Subcutaneous abdominal adipose tissue (tissue), 5 donors: ENCODE data around the gene ARID4B.

Experiments used
- H3K27ac ChIP-seq: one replicate; pipeline ENCODE4 v1.7.0; 2013; ENCODE audit warnings: low read depth, mild to moderate bottlenecking, inconsistent platforms, low read length, moderate library complexity
- H3K27me3 ChIP-seq, 5 donors: one replicate each; pipeline ENCODE4 v1.7.0; 2013; ENCODE audit warnings: low read length in 5 of 5, inconsistent platforms in 1 of 5; ENCODE audit not compliant: control insufficient read depth in 5 of 5, insufficient read depth in 4 of 5
- H3K36me3 ChIP-seq, 5 donors: one replicate each; pipeline ENCODE4 v1.7.0; 2013; ENCODE audit warnings: low read length in 5 of 5; ENCODE audit not compliant: control insufficient read depth in 5 of 5, insufficient read depth in 5 of 5
- H3K4me1 ChIP-seq, 5 donors: one replicate each; pipeline ENCODE4 v1.7.0; 2013; ENCODE audit warnings: low read length in 5 of 5, mild to moderate bottlenecking in 3 of 5, moderate library complexity in 1 of 5; ENCODE audit not compliant: control insufficient read depth in 5 of 5, insufficient read depth in 5 of 5
- H3K4me3 ChIP-seq, 5 donors: one replicate each; pipeline ENCODE4 v1.7.0; 2013; ENCODE audit warnings: low read length in 5 of 5, low read depth in 1 of 5
- H3K9ac ChIP-seq, 5 donors: one replicate each; pipeline ENCODE4 v1.7.0; 2013; ENCODE audit warnings: low read length in 5 of 5, mild to moderate bottlenecking in 4 of 5, moderate library complexity in 3 of 5
- H3K9me3 ChIP-seq, 5 donors: one replicate each; pipeline ENCODE4 v1.7.0; 2013; ENCODE audit warnings: low read length in 5 of 5; ENCODE audit not compliant: control insufficient read depth in 5 of 5
- donor health status: healthy.
- donor health status: healthy.
- donor health status: healthy.
- donor health status: healthy.
- donor health status: healthy.

Gene ARID4B

GRCh38 chr1:235190431-235190830, 137.5 kb downstream of the ARID4B start:
- no peak overlapping the region for H3K4me3 ChIP-seq
- no peaks in the 10 kb centered on the region for H3K4me1 ChIP-seq
- H3K27ac ChIP-seq, result no peak overlapping the region
- H3K27me3 ChIP-seq, result no peaks in the 10 kb centered on the region
- H3K9ac ChIP-seq, result no peak overlapping the region
- H3K36me3 ChIP-seq, result peaks cover 11 to 26% (median 16%) of the 10 kb centered on the region in 5 donors
- H3K9me3 ChIP-seq, result no peaks in the 10 kb centered on the region

GRCh38 chr1:235187316-235187715, 140.7 kb downstream of the ARID4B start:
- Histone ChIP-seq H3K27me3 (no peaks in the 10 kb centered on the region), H3K4me1 (no peaks in the 10 kb centered on the region), H3K9ac (no peak overlapping the region), H3K27ac (no peak overlapping the region), H3K9me3 (no peaks in the 10 kb centered on the region), H3K4me3 (no peak overlapping the region), H3K36me3 (peaks cover 4 to 14% (median 7%) of the 10 kb centered on the region in 5 donors)

- Histone ChIP-seq H3K4me3 (no peak overlapping the region), H3K27me3 (no peaks in the 10 kb centered on the region), H3K9me3 (no peaks in the 10 kb centered on the region), H3K4me1 (no peaks in the 10 kb centered on the region), H3K27ac (no peak overlapping the region), H3K36me3 (peaks cover 20 to 30% (median 29%) of the 10 kb centered on the region in 5 donors), H3K9ac (no peak overlapping the region)
Measured at GRCh38 chr1:235181561-235182245, 146.3 kb downstream of the ARID4B start.

- Histone ChIP-seq H3K27me3 (no peaks in the 10 kb centered on the region), H3K4me1 (peaks cover 0 to 3% (median 0%) of the 10 kb centered on the region in 5 donors), H3K4me3 (no peak overlapping the region), H3K9me3 (no peaks in the 10 kb centered on the region), H3K36me3 (peaks cover 20 to 34% (median 33%) of the 10 kb centered on the region in 5 donors), H3K27ac (no peak overlapping the region), H3K9ac (no peak overlapping the region)
Measured at GRCh38 chr1:235180916-235181460, 147.0 kb downstream of the ARID4B start.

- Histone ChIP-seq H3K27me3 (no peaks in the 10 kb centered on the region), H3K27ac (no peak overlapping the region), H3K9me3 (no peaks in the 10 kb centered on the region), H3K4me3 (no peak overlapping the region), H3K9ac (peak overlapping the region in 1 of 5 donors; percentile 45), H3K4me1 (peaks cover 0 to 3% (median 0%) of the 10 kb centered on the region in 5 donors), H3K36me3 (peaks cover 12 to 52% (median 37%) of the 10 kb centered on the region in 5 donors)
Measured at GRCh38 chr1:235176486-235176885, 151.5 kb downstream of the ARID4B start.

- Histone ChIP-seq H3K9ac (no peak overlapping the region), H3K36me3 (peaks cover 11 to 59% (median 34%) of the 10 kb centered on the region in 5 donors), H3K4me1 (no peaks in the 10 kb centered on the region), H3K27ac (no peak overlapping the region), H3K9me3 (no peaks in the 10 kb centered on the region), H3K4me3 (no peak overlapping the region), H3K27me3 (no peaks in the 10 kb centered on the region)
Measured at GRCh38 chr1:235169986-235170385, 158.0 kb downstream of the ARID4B start.

GRCh38 chr1:235168375-235168774, 159.6 kb downstream of the ARID4B start:
- Histone ChIP-seq H3K9me3 (no peaks in the 10 kb centered on the region), H3K4me1 (no peaks in the 10 kb centered on the region), H3K36me3 (peaks cover 10 to 46% (median 25%) of the 10 kb centered on the region in 5 donors), H3K27ac (no peak overlapping the region), H3K9ac (no peak overlapping the region), H3K4me3 (no peak overlapping the region), H3K27me3 (no peaks in the 10 kb centered on the region)

- H3K4me1 ChIP-seq, result peaks cover 0 to 19% (median 18%) of the 10 kb centered on the region in 5 donors
- peak overlapping the region; percentile 90 to 98 (median 96) for H3K4me3 ChIP-seq
- peaks cover 3 to 19% (median 14%) of the 10 kb centered on the region in 5 donors for H3K36me3 ChIP-seq
- no peaks in the 10 kb centered on the region for H3K9me3 ChIP-seq
- peak overlapping the region; percentile 81 to 94 (median 90) for H3K9ac ChIP-seq
- no peaks in the 10 kb centered on the region for H3K27me3 ChIP-seq
- peak overlapping the region; percentile 88 for H3K27ac ChIP-seq
Measured at GRCh38 chr1:235161685-235162327, 166.2 kb downstream of the ARID4B start.

GRCh38 chr1:235160957-235161684, 166.9 kb downstream of the ARID4B start, which contains the start of gene RBM34:
Gene RBM34 (minus strand): TSS chr1:235161250. CDS start chr1:235161226, 24 bp downstream.
- H3K4me3 ChIP-seq, result peak within 1 kb of the TSS; percentile 90 to 98 (median 96)
- H3K36me3 ChIP-seq, result peaks cover 10 to 26% (median 21%) of the 10 kb centered on the region in 5 donors
- H3K9ac ChIP-seq, result peak within 1 kb of the TSS; percentile 86 to 94 (median 90)
- H3K9me3 ChIP-seq, result no peaks in the 10 kb centered on the region
- peak within 1 kb of the TSS; percentile 88 for H3K27ac ChIP-seq
- no peaks in the 10 kb centered on the region for H3K27me3 ChIP-seq
- H3K4me1 ChIP-seq, result peaks cover 0 to 19% (median 18%) of the 10 kb centered on the region in 5 donors
